SK-N-SH (cell line): Measurements from ENCODE around the gene NTM.

Experiments used
- CTCF ChIP-seq: fragments of 200-600 bp; sonication (generic); IDR thresholded peaks from 2 replicates; pipeline ENCODE4 v1.6.1; 2017; ENCODE audit warnings: antibody characterized with exemption, mild to moderate bottlenecking, moderate library complexity
- EP300 ChIP-seq, 2 experiments: IDR thresholded peaks; 2 replicates each; pipeline versions ENCODE4 v1.4.0 to v1.6.1; 2012; ENCODE audit warnings: borderline replicate concordance in 1 of 2, low read depth in 1 of 2, low read length in 1 of 2
- FOXJ3 ChIP-seq: sonication (generic); formaldehyde crosslinking; IDR thresholded peaks from 2 replicates; pipeline ENCODE4 v1.5.1; 2020; ENCODE audit warnings: mild to moderate bottlenecking, missing genetic modification reagents
- GATA2 ChIP-seq: sonication (generic); formaldehyde crosslinking; IDR thresholded peaks from 2 replicates; pipeline ENCODE4 v1.5.0; 2020; ENCODE audit warnings: mild to moderate bottlenecking, missing genetic modification reagents
- NFIC ChIP-seq: IDR thresholded peaks from 2 replicates; pipeline ENCODE4 v1.4.0; 2012; ENCODE audit warnings: borderline replicate concordance
- NRF1 ChIP-seq: IDR thresholded peaks from 2 replicates; pipeline ENCODE4 v1.6.1; 2012; ENCODE audit warnings: low read depth, mild to moderate bottlenecking, low read length
- PBX3 ChIP-seq: IDR thresholded peaks from 2 replicates; pipeline ENCODE4; 2012
- POLR2AphosphoS5 ChIP-seq: IDR thresholded peaks from 2 replicates; pipeline ENCODE4 v1.6.1; 2012; ENCODE audit warnings: low read depth, low read length
- REST ChIP-seq: IDR thresholded peaks from 2 replicates; pipeline ENCODE4 v1.6.1; 2012; ENCODE audit warnings: mild to moderate bottlenecking, low read depth, low read length, moderate library complexity
- RXRA ChIP-seq: IDR thresholded peaks from 2 replicates; pipeline ENCODE4 v1.4.0; 2012; ENCODE audit warnings: low read depth, mild to moderate bottlenecking, borderline replicate concordance
- TAF1 ChIP-seq: IDR thresholded peaks from 2 replicates; pipeline ENCODE4 v1.6.1; 2012; ENCODE audit warnings: low read depth, mild to moderate bottlenecking, low read length, moderate library complexity, borderline replicate concordance
- USF1 ChIP-seq: IDR thresholded peaks from 2 replicates; pipeline ENCODE4 v1.4.0; 2012; ENCODE audit warnings: low read depth, borderline replicate concordance

- TF ChIP-seq REST = no peak
- no peak for TF ChIP-seq CTCF
- TF ChIP-seq EP300 (IDR thresholded peaks at IDR 0.05; ENCODE audit: borderline replicate concordance in 1 of 2, low read depth in 1 of 2, low read length in 1 of 2) = no peak
- TF ChIP-seq TAF1 = no peak
- TF ChIP-seq FOXJ3 (CRISPR knock-in tag) = no peak
- no peak for TF ChIP-seq PBX3
- TF ChIP-seq GATA2 (CRISPR knock-in tag) = no peak
- TF ChIP-seq RXRA = no peak
- no peak for TF ChIP-seq NFIC
- TF ChIP-seq USF1 = no peak
- TF ChIP-seq POLR2AphosphoS5 = no peak
- no peak for TF ChIP-seq NRF1
These were observed 432.2 kb downstream of the NTM start for GRCh38 chr11:131802440-131803115.
